Adipocyte (in vitro differentiated cells): ENCODE data around the gene SLC66A1.

Experiments
- DNase-seq: peaks from one replicate; pipeline ENCODE4 v3.0.0-alpha.2; 2015; ENCODE audit warnings: low read depth
- H3K27me3 ChIP-seq: replicated peaks from 2 replicates; pipeline ENCODE4 v1.7.0; 2013; ENCODE audit warnings: mild to moderate bottlenecking, low read length, moderate library complexity; ENCODE audit not compliant: control insufficient read depth, insufficient read depth
- H3K36me3 ChIP-seq: 2 replicates; pipeline ENCODE4 v1.7.0; 2013; ENCODE audit warnings: low read length, mild to moderate bottlenecking, moderate library complexity; ENCODE audit not compliant: control insufficient read depth, insufficient read depth, severe bottlenecking
- H3K4me1 ChIP-seq: 2 replicates; pipeline ENCODE4 v1.7.0; 2013; ENCODE audit warnings: mild to moderate bottlenecking, low read length, moderate library complexity; ENCODE audit not compliant: control insufficient read depth, insufficient read depth
- H3K4me3 ChIP-seq: 2 replicates; pipeline ENCODE4 v1.7.0; 2013; ENCODE audit warnings: mild to moderate bottlenecking, low read length, moderate library complexity
- H3K9ac ChIP-seq: 2 replicates; pipeline ENCODE4 v1.7.0; 2013; ENCODE audit warnings: mild to moderate bottlenecking, low read length, moderate library complexity
- H3K9me3 ChIP-seq: 2 replicates; pipeline ENCODE4 v1.7.0; 2013; ENCODE audit warnings: mild to moderate bottlenecking, low read length, moderate library complexity; ENCODE audit not compliant: control insufficient read depth

Gene SLC66A1

DNA sequence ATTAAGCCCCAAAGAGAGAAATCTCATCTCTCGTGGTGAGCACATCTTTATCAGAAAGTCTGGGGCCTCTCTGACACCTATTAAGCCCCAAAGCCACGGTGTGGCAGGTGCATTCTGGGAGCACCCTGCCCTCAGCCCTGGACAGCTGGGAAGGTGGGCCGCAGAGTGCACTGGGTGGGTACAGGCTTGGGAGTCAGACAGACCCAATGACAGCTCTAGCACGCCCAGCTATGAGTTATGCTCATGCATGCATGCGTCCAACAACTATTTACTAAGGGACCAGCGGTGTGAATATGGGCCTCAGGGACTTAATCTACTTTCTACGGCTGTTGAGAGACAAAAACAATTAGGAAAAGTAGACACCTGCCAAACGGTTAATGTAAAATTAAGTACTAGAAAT is 46.6 kb downstream of the SLC66A1 start:
- peaks cover 34% of the 10 kb centered on the region for H3K36me3 ChIP-seq
- no peak overlapping the region for H3K4me3 ChIP-seq
- H3K4me1 ChIP-seq, result peaks cover 13% of the 10 kb centered on the region
- H3K9ac ChIP-seq, result no peak overlapping the region
- no peaks in the 10 kb centered on the region for H3K27me3 ChIP-seq
- H3K9me3 ChIP-seq, result no peaks in the 10 kb centered on the region
- no peak for DNase-seq

DNA sequence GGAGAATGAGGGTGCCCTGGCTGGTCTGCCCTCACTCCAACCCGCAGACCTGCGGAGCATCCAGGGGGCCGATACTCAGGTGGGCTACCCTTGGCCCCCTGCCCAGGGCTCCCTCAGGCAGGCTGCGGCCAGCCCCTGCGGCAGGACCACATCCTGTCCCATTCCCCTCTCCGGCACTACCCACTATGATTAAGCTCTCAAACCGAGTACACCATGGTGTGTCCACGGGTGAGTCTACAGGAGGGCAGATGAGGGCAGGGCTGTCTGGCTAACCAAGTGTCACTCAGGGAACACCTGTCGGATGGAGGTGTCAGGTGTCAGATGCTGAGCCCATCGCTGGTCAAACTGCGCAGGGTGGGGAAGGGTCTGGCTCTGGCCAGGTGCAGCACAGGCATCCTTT is 47.2 kb downstream of the SLC66A1 start:
- Histone ChIP-seq H3K9ac (no peak overlapping the region), H3K36me3 (peaks cover 27% of the 10 kb centered on the region), H3K4me3 (no peak overlapping the region), H3K27me3 (no peaks in the 10 kb centered on the region), H3K4me1 (peaks cover 17% of the 10 kb centered on the region), H3K9me3 (no peaks in the 10 kb centered on the region)
- DNase-seq, result no peak

DNA sequence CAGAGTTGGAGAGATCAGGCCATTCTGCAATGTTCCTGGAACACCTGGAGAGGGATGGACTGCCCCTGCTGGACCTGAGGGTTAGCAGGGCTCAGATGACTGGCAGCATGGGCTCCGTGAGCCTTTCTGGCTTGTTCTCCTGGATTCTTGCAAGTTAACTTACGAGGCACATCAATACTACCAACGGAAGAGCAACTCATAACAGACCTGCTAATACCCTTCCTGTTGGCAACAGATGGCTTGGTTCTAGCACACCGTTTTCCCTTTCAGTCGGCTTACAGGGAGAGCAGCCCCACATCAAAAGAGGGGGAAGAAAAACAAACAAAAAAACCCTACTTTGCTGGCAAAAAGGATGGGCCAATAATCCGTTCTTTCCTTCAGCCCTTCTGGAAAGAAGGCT is 47.9 kb downstream of the SLC66A1 start:
- no peak overlapping the region for H3K9ac ChIP-seq
- DNase-seq, result no peak
- H3K27me3 ChIP-seq, result no peaks in the 10 kb centered on the region
- no peaks in the 10 kb centered on the region for H3K9me3 ChIP-seq
- no peak overlapping the region for H3K4me3 ChIP-seq
- H3K36me3 ChIP-seq, result peaks cover 21% of the 10 kb centered on the region
- peaks cover 17% of the 10 kb centered on the region for H3K4me1 ChIP-seq

DNA sequence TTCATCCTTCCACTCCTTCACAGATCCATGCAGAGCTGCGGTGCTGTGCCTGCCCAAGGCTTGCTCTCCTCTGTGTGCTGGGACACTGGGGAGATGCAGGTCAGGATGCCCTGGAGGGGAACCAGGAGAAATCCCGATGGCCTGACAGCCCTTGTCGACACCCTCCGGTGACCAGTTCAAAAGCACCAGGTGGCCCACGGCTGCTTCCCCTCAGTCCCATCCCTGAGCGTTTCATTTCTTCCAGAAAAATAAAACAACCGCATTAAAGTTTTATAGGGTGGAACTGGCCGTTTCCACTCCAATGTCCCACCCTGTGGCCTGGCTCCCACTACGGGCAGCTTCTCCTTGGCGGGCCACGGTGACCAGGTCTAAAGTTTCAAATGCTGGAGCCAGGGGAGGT is 48.3 kb downstream of the SLC66A1 start:
- Histone ChIP-seq H3K9me3 (no peaks in the 10 kb centered on the region), H3K4me1 (peaks cover 17% of the 10 kb centered on the region), H3K9ac (no peak overlapping the region), H3K27me3 (no peaks in the 10 kb centered on the region), H3K4me3 (no peak overlapping the region), H3K36me3 (peaks cover 19% of the 10 kb centered on the region)
- no peak for DNase-seq

DNA sequence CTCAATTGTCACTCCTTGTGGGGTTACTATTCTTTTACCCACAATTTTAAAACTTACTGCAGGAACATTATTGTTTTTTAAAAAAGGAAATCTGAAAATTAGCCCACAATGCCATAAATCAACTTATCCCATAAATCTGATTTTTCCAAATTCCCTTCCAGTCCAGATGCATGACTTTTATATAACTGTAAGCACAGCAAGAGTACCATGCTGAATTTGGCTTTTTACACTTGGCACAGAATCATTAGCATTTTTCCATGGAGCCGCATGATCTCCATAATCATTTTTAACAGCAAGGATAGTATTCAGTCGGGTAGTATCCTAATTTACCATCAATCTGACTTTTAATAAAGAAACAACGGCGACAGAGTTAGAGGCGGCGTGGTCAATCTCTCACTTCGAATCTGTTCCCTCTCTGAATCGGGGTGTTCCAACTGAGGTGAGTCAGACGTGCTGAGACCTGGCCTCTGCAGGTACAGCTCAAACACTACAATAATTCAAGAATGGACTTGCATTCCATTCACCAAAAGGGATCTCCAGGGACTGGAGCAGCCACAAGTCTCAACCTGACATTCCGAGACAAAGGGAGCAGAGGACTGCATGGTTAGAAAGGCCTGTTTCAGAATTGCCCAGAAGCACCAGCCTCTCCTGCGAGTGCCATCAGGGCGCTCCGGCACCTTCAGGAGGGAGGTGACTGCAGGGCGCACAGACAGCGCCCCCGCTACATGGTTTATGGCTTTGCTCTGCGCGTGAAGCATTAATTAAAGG is 48.9 kb downstream of the SLC66A1 start:
- DNase-seq, result no peak
- Histone ChIP-seq H3K4me1 (peaks cover 17% of the 10 kb centered on the region), H3K36me3 (peaks cover 13% of the 10 kb centered on the region), H3K9me3 (no peaks in the 10 kb centered on the region), H3K9ac (no peak overlapping the region), H3K27me3 (no peaks in the 10 kb centered on the region), H3K4me3 (no peak overlapping the region)

DNA sequence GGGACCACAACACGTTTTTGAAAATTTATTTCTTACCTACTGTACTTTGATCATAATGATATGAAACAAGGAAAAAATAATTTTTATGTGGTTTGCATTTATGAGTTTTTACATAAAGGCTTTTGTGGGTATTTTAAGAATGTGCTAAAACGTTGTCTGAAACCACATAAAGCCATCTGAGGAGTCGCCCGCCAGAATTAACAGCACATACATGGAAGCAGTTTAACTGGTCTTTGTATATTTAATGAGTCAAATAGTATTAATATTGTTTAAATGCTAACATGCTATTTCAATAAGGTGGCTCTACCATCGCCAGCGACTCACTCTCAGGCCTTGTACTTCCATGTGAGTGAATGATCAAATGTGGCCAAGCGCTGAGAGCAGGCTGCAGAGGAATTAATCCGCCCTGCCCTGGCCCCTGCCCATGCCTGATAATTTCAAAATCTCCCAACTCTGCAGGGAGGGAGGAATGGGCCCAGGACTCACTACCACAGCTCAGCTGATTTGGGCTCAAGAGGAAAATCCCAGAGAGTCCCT is 49.6 kb downstream of the SLC66A1 start:
- Histone ChIP-seq H3K4me3 (no peak overlapping the region), H3K27me3 (no peaks in the 10 kb centered on the region), H3K36me3 (peaks cover 6% of the 10 kb centered on the region), H3K9me3 (no peaks in the 10 kb centered on the region), H3K9ac (no peak overlapping the region), H3K4me1 (peaks cover 17% of the 10 kb centered on the region)
- no peak for DNase-seq

DNA sequence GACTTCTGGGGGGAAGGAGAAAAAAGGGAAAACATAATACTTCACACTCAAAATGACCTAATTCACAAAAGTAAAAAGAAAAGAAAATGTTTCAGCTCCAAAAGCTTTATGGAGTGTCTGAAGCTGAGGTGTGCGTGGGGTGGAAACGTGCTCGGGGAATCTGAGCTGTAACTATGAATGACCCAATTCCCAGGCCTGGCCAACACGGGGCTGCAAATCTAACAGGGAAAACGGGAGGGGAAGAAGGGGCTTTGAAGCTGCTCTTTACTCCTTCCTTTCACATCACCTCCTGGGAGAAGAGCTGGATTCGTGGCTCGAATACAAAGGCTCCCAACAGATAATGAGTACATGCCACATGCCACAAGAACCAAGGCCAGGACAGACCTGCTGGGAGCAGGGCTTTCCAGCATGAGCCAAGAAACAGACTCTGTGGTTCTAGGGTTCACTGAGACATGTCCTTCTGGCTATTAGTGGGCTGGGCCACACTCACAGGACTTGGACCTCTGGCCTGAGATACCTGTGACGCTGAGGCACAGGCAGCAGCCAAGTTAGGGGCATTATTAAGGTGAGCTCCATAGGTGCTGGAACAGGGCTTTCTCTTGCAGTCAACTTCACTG is 51.5 kb downstream of the SLC66A1 start:
- Histone ChIP-seq H3K9ac (no peak overlapping the region), H3K27me3 (no peaks in the 10 kb centered on the region), H3K9me3 (no peaks in the 10 kb centered on the region), H3K4me3 (no peak overlapping the region), H3K4me1 (peaks cover 17% of the 10 kb centered on the region), H3K36me3 (no peaks in the 10 kb centered on the region)
- DNase-seq, result no peak

DNA sequence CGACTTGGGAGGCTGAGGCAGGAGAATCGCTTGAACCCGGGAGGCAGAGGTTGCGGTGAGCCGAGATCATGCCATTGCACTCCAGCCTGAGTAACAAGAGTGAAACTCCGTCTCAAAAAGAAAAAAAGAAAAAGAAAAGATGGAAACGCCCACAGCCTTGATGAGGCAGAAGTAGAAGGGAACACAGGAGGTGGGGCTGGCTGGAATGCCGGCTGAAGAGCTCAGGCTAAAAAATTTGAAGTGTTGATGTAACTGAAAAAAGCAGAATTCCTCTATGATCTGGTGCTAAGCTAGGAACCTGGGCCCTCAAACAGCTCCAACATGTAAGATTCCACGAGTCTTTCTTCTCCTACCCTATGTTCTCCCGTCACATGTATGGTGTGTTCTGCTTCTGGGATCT is 53.6 kb downstream of the SLC66A1 start:
- peaks cover 17% of the 10 kb centered on the region for H3K4me1 ChIP-seq
- no peak for DNase-seq
- H3K9me3 ChIP-seq, result no peaks in the 10 kb centered on the region
- no peak overlapping the region for H3K4me3 ChIP-seq
- no peak overlapping the region for H3K9ac ChIP-seq
- no peaks in the 10 kb centered on the region for H3K27me3 ChIP-seq
- no peaks in the 10 kb centered on the region for H3K36me3 ChIP-seq

DNA sequence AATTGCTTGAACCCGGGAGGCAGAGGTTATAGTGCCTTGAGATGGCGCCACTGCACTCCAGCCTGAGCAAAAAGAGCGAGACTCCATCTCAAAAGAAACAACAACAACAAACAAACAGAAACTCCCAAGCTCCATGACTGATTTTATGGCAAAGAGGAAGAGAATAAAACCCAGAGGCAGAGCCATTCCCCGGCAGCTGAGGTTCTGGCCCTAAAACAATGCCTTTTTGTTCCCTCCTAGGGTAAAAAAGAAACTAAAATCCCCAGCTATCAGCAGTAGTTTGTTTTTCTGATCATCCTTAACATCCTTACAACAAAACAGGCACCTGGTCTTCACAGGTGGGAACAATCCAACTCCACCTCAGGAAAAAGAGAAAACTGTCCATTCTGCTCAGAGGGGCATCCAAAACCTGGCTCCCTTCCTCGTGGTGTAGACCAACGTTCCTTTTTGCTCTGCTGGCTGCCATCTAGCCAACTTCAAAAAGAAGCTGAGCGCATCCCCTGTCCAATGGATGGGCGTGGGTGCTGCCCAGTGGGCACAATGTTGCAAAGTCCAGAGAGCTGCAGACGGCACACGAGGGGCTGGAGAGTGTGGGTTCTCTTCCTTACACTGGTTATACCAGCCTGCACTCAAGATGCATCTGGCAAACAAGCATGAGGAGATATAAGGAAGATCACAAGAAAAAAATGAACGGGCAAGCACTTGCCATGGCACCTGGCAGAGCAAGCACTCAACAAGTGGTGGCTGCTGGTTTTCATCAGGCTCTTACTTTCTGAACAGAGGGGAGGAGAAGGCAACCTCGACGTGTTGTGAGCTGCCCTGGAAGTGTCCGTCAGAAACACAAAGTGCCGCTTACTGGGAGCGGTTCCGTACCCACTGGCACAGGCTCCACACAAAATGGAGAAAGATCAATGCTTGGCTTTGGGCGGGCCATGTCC is 54.7 kb downstream of the SLC66A1 start:
- no peak overlapping the region for H3K9ac ChIP-seq
- H3K27me3 ChIP-seq, result no peaks in the 10 kb centered on the region
- no peak for DNase-seq

DNA sequence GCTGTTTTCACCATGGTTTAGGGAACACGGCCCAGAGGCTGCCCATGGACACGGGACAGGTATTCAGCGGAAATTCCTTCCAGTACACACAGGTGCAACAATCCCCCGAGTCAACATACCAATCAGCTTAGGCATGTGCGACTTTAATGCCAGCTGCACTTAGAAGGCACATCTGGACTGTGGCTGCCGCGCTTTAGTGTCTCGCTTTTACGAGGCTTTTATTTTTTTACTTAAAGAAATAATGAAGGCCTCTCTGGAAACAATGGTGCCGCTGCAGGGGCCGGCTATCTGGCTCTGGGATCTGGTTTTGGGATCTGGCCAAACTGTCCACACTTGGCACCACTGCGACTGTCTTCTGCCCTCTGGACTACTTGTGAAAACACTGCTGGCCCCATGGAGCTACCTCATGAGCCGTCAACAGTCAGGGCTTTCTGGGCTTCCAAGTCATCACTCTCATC is 55.5 kb downstream of the SLC66A1 start:
- H3K4me1 ChIP-seq, result peaks cover 10% of the 10 kb centered on the region
- no peak overlapping the region for H3K9ac ChIP-seq
- no peaks in the 10 kb centered on the region for H3K27me3 ChIP-seq
- H3K36me3 ChIP-seq, result peaks cover 7% of the 10 kb centered on the region
- no peak for DNase-seq
- H3K9me3 ChIP-seq, result no peaks in the 10 kb centered on the region
- H3K4me3 ChIP-seq, result no peak overlapping the region

More for the DNA sequence above, 54.7 kb downstream of the SLC66A1 start:
- H3K4me1 ChIP-seq, result peaks cover 9% of the 10 kb centered on the region
- H3K4me3 ChIP-seq, result no peak overlapping the region
- peaks cover 7% of the 10 kb centered on the region for H3K36me3 ChIP-seq
- H3K9me3 ChIP-seq, result no peaks in the 10 kb centered on the region

DNA sequence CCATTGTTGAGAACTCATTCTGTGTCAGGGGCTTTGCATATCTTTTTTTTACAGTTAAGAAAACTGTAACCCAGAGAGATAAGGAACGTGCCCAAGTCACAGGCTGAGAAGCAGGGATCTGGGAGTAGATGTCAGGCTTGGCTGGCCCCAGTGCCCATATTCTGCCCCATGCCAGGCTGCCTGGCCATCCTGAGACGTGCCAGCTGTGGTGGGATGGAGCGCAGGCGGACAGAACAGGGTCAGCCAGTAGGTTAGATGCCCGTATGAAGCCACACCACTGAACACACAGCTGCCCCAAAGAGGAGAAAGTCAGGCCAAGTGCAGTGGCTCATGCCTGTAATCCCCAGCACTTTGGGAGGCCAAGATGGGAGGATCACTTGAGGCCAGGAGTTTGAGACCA is 55.9 kb downstream of the SLC66A1 start:
- no peak for DNase-seq
- Histone ChIP-seq H3K27me3 (no peaks in the 10 kb centered on the region), H3K9ac (no peak overlapping the region), H3K36me3 (peaks cover 7% of the 10 kb centered on the region), H3K4me1 (peaks cover 14% of the 10 kb centered on the region), H3K4me3 (no peak overlapping the region), H3K9me3 (no peaks in the 10 kb centered on the region)
